Liver (tissue), 9 donors: ENCODE measurements around the gene DUSP7. TPM values are rescaled to one million over a fixed set of nuclear protein-coding genes. Genes with fewer than 3 reads are reported as not detected.

ENCODE experiments used
- DNase-seq: peaks from one replicate; pipeline ENCODE4 v3.0.0-alpha.2; 2017; ENCODE audit warnings: low spot score
- H3K27ac ChIP-seq, 2 donors: one replicate each; pipeline ENCODE4 v1.7.0; 2013; ENCODE audit warnings: inconsistent platforms in 2 of 2, low read length in 2 of 2, control low read depth in 1 of 2, low read depth in 1 of 2, mild to moderate bottlenecking in 1 of 2
- H3K27me3 ChIP-seq, 4 donors: one replicate each; pipeline versions ENCODE4 v1.6.1 to v1.7.0; 2013; ENCODE audit warnings: low read length in 3 of 4, inconsistent platforms in 1 of 4, mild to moderate bottlenecking in 1 of 4, moderate library complexity in 1 of 4; ENCODE audit not compliant: control insufficient read depth in 4 of 4, insufficient read depth in 4 of 4
- H3K36me3 ChIP-seq, 4 donors: one replicate each; pipeline versions ENCODE4 v1.6.1 to v1.7.0; 2013; ENCODE audit warnings: low read length in 3 of 4, mild to moderate bottlenecking in 3 of 4, low read depth in 1 of 4, moderate library complexity in 1 of 4; ENCODE audit not compliant: control insufficient read depth in 4 of 4, insufficient read depth in 3 of 4
- H3K4me1 ChIP-seq, 4 donors: one replicate each; pipeline versions ENCODE4 v1.6.1 to v1.7.0; 2013; ENCODE audit warnings: low read length in 3 of 4, mild to moderate bottlenecking in 3 of 4, moderate library complexity in 1 of 4; ENCODE audit not compliant: control insufficient read depth in 4 of 4, insufficient read depth in 4 of 4
- H3K4me3 ChIP-seq, 3 donors: one replicate each; pipeline versions ENCODE4 v1.6.1 to v1.7.0; 2013; ENCODE audit warnings: low read length in 3 of 3, control low read depth in 1 of 3, low read depth in 1 of 3, mild to moderate bottlenecking in 1 of 3
- H3K9ac ChIP-seq, 2 donors: one replicate each; pipeline ENCODE4 v1.7.0; 2013; ENCODE audit warnings: low read length in 2 of 2, mild to moderate bottlenecking in 2 of 2, moderate library complexity in 2 of 2, control low read depth in 1 of 2, low read depth in 1 of 2
- H3K9me3 ChIP-seq, 4 donors: one replicate each; pipeline versions ENCODE4 v1.6.1 to v1.7.0; 2013; ENCODE audit warnings: low read length in 3 of 4; ENCODE audit not compliant: control insufficient read depth in 4 of 4
- CTCF ChIP-seq: fragments of 150-350 bp; IDR thresholded peaks from 2 replicates; pipeline ENCODE4 v1.5.1; 2017; ENCODE audit warnings: improper control_type of control experiment, low read depth, low read length; ENCODE audit not compliant: missing input control
- EGR1 ChIP-seq, 2 donors: IDR thresholded peaks; 2 replicates each; pipeline ENCODE4 v1.6.1; 2016 to 2018; ENCODE audit warnings: antibody characterized with exemption in 2 of 2, low read depth in 2 of 2
- FOXA1 ChIP-seq: IDR thresholded peaks from 2 replicates; pipeline ENCODE4 v1.6.1; 2016; ENCODE audit warnings: antibody characterized with exemption
- FOXA2 ChIP-seq: IDR thresholded peaks from 2 replicates; pipeline ENCODE4 v1.6.1; 2016; ENCODE audit warnings: antibody characterized with exemption
- GABPA ChIP-seq, 2 donors: IDR thresholded peaks in 1 of 2; conservative IDR thresholded peaks in 1 of 2; 2 replicates each; pipeline ENCODE4 v1.6.1; 2016; ENCODE audit warnings: antibody characterized with exemption in 2 of 2, mild to moderate bottlenecking in 1 of 2, moderate library complexity in 1 of 2
- HNF4G ChIP-seq: IDR thresholded peaks from 2 replicates; pipeline ENCODE4 v1.6.1; 2016; ENCODE audit warnings: antibody characterized with exemption
- JUND ChIP-seq, 2 donors: IDR thresholded peaks; 2 replicates each; pipeline ENCODE4 v1.6.1; 2016; ENCODE audit warnings: antibody characterized with exemption in 2 of 2
- NR2F2 ChIP-seq: IDR thresholded peaks from 2 replicates; pipeline ENCODE4 v1.6.1; 2016; ENCODE audit warnings: antibody characterized with exemption
- RAD21 ChIP-seq, 2 donors: IDR thresholded peaks; 2 replicates each; pipeline ENCODE4 v1.6.1; 2016; ENCODE audit warnings: antibody characterized with exemption in 2 of 2, mild to moderate bottlenecking in 2 of 2
- RXRA ChIP-seq, 2 donors: IDR thresholded peaks; 2 replicates each; pipeline ENCODE4 v1.6.1; 2017 to 2018; ENCODE audit warnings: antibody characterized with exemption in 2 of 2, mild to moderate bottlenecking in 1 of 2
- TAF1 ChIP-seq: conservative IDR thresholded peaks from 2 replicates; pipeline ENCODE4 v1.6.1; 2016; ENCODE audit warnings: antibody characterized with exemption, mild to moderate bottlenecking
- YY1 ChIP-seq: IDR thresholded peaks from 2 replicates; pipeline ENCODE4 v1.6.1; 2016; ENCODE audit warnings: antibody characterized with exemption, mild to moderate bottlenecking
- ZBTB33 ChIP-seq: IDR thresholded peaks from 2 replicates; pipeline ENCODE4 v1.6.1; 2016; ENCODE audit warnings: antibody characterized with exemption
- WGBS: extraction: QIAGEN DNeasy Blood & Tissue Kit; methylation state at CpG from one replicate; pipeline ENCODE4 v1.1.7; 2013; 5-methylcytosine and 5-hydroxymethylcytosine counted together
- polyA plus RNA-seq, 2 donors: library from polyadenylated mRNA; stranded (reverse) in 1 of 2; unstranded in 1 of 2; fragments of 200-250 nt in 1 of 2; fragments of >200 nt in 1 of 2; fragmentation: Nextera tagmentation in 1 of 2; extraction: Ambion mirVana in 1 of 2; gene quantifications; one replicate each; pipeline versions ENCODE4 v1.2.1 to v1.2.3, GENCODE V29; 2013 to 2015
- total RNA-seq, 2 donors: library from RNA; depleted of rRNA; stranded (reverse); fragments of >200 nt; gene quantifications; one replicate each; pipeline ENCODE4 v1.2.3, GENCODE V29; 2014
- TF ChIP-seq, protein P1 (sequence below): IDR thresholded peaks from 2 replicates; pipeline ENCODE4 v1.6.1; 2016; ENCODE audit warnings: antibody characterized with exemption, mild to moderate bottlenecking
- TF ChIP-seq, protein P2 (sequence below): IDR thresholded peaks from 2 replicates; pipeline ENCODE4 v1.6.1; 2016; ENCODE audit warnings: antibody characterized with exemption
- donor health status: healthy.
- donor health status: healthy.
- donor health status: healthy.
- donor health status: healthy.
- donor health status: healthy.

DUSP7 gene
- total and polyA plus RNA-seq, 4 donors = 1.5 to 5.0 (median 3.7) TPM

DNA sequence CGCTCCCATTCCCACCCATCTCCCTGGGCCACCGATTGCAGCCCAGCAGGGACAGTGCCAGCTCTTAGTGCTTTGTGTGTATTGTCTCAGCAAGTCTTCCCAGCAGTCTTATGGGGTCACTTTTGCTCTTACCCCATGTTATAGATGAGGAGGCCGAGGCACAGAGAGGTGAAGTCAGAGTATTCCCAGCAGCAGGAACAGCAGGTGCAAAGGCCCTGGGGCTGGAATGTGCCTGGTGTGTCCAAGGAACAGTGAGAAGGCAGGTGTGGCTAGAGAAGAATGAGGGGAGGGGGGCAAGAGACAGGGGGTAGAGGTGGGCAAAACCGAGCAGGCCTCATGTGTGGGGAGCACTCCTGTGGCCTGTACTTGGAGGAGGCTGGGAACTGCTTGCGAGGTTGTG lies 12.8 kb upstream of the DUSP7 start:
- no peaks in the 10 kb centered on the region for H3K27me3 ChIP-seq
- no peak overlapping the region for H3K9ac ChIP-seq
- H3K9me3 ChIP-seq = no peaks in the 10 kb centered on the region
- H3K27ac ChIP-seq = no peak overlapping the region
- H3K4me1 ChIP-seq = no peaks in the 10 kb centered on the region
- no peak overlapping the region for H3K4me3 ChIP-seq
- DNase-seq = no peak
- TF ChIP-seq RAD21 (IDR thresholded peaks at IDR 0.05) (no peak), TAF1 (no peak), FOXA2 (no peak), GABPA (IDR thresholded peaks at IDR 0.05 in 1 of 2, conservative IDR thresholded peaks at IDR 0.05 in 1 of 2) (no peak), EGR1 (IDR thresholded peaks at IDR 0.05; ENCODE audit: low read depth in 2 of 2) (no peak), ZBTB33 (no peak), FOXA1 (no peak), JUND (IDR thresholded peaks at IDR 0.05) (no peak), CTCF (no peak)
- WGBS = 97% methylated on average over 5 of the region's 5 CpGs
- H3K36me3 ChIP-seq = peaks cover 0 to under 1% (median 0%) of the 10 kb centered on the region in 4 donors

GRCh38 chr3:52068730-52069129 lies 12.4 kb upstream of the DUSP7 start:
- DNase-seq = no peak
- TF ChIP-seq RXRA (IDR thresholded peaks at IDR 0.05) = no peak
- no peaks in the 10 kb centered on the region for H3K4me1 ChIP-seq
- H3K9ac ChIP-seq = no peak overlapping the region
- WGBS = 92% methylated on average over 12 of the region's 12 CpGs
- no peaks in the 10 kb centered on the region for H3K9me3 ChIP-seq
- no peak overlapping the region for H3K4me3 ChIP-seq
- H3K27ac ChIP-seq = no peak overlapping the region
- H3K27me3 ChIP-seq = no peaks in the 10 kb centered on the region
- H3K36me3 ChIP-seq = no peaks in the 10 kb centered on the region

- WGBS = 93% methylated on average over 12 of the region's 12 CpGs
- no peak overlapping the region for H3K4me3 ChIP-seq
- no peak for DNase-seq
- TF ChIP-seq HNF4G (no peak), ZBTB33 (no peak), YY1 (no peak), FOXA2 (no peak), RXRA (IDR thresholded peaks at IDR 0.05) (no peak), FOXA1 (no peak), NR2F2 (no peak), GABPA (IDR thresholded peaks at IDR 0.05 in 1 of 2, conservative IDR thresholded peaks at IDR 0.05 in 1 of 2) (no peak), RAD21 (IDR thresholded peaks at IDR 0.05) (no peak), CTCF (no peak), EGR1 (IDR thresholded peaks at IDR 0.05; ENCODE audit: low read depth in 2 of 2) (no peak)
- TF ChIP-seq, protein P1, sequence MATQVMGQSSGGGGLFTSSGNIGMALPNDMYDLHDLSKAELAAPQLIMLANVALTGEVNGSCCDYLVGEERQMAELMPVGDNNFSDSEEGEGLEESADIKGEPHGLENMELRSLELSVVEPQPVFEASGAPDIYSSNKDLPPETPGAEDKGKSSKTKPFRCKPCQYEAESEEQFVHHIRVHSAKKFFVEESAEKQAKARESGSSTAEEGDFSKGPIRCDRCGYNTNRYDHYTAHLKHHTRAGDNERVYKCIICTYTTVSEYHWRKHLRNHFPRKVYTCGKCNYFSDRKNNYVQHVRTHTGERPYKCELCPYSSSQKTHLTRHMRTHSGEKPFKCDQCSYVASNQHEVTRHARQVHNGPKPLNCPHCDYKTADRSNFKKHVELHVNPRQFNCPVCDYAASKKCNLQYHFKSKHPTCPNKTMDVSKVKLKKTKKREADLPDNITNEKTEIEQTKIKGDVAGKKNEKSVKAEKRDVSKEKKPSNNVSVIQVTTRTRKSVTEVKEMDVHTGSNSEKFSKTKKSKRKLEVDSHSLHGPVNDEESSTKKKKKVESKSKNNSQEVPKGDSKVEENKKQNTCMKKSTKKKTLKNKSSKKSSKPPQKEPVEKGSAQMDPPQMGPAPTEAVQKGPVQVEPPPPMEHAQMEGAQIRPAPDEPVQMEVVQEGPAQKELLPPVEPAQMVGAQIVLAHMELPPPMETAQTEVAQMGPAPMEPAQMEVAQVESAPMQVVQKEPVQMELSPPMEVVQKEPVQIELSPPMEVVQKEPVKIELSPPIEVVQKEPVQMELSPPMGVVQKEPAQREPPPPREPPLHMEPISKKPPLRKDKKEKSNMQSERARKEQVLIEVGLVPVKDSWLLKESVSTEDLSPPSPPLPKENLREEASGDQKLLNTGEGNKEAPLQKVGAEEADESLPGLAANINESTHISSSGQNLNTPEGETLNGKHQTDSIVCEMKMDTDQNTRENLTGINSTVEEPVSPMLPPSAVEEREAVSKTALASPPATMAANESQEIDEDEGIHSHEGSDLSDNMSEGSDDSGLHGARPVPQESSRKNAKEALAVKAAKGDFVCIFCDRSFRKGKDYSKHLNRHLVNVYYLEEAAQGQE = no peak
- TF ChIP-seq, protein P2, sequence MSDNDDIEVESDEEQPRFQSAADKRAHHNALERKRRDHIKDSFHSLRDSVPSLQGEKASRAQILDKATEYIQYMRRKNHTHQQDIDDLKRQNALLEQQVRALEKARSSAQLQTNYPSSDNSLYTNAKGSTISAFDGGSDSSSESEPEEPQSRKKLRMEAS = no peak
Measured at GRCh38 chr3:52068055-52068571, 11.7 kb upstream of the DUSP7 start.

More at GRCh38 chr3:52068055-52068571, 11.7 kb upstream of the DUSP7 start:
- H3K36me3 ChIP-seq = no peaks in the 10 kb centered on the region
- H3K27me3 ChIP-seq = no peaks in the 10 kb centered on the region
- H3K9ac ChIP-seq = no peak overlapping the region
- H3K27ac ChIP-seq = no peak overlapping the region
- H3K4me1 ChIP-seq = no peaks in the 10 kb centered on the region
- H3K9me3 ChIP-seq = no peaks in the 10 kb centered on the region
